Lower leg skin (tissue), 3 donors: Measurements from ENCODE around the gene NPAT.

Source experiments
- CTCF ChIP-seq, 3 donors: fragments of 450-650 bp; IDR thresholded peaks; one replicate each; pipeline ENCODE4 v1.5.1; 2016; ENCODE audit warnings: antibody characterized with exemption in 3 of 3, mild to moderate bottlenecking in 3 of 3, moderate library complexity in 2 of 3
- POLR2A ChIP-seq, 2 donors: fragments of 450-650 bp; IDR thresholded peaks; one replicate each; pipeline ENCODE4 v1.6.1; 2016 to 2017; ENCODE audit warnings: antibody characterized with exemption in 2 of 2, mild to moderate bottlenecking in 1 of 2, moderate library complexity in 1 of 2

GRCh38 chr11:108142304-108142703 lies 80.1 kb downstream of the NPAT start:
- no peak for TF ChIP-seq CTCF (IDR thresholded peaks at IDR 0.05)
- TF ChIP-seq POLR2A (IDR thresholded peaks at IDR 0.05), result no peak
